HEK293 (cell line): ENCODE measurements around the gene FNIP1.

Experiments
- YY1 ChIP-seq: fragments of 450-650 bp; formaldehyde crosslinking; IDR thresholded peaks from 2 replicates; pipeline ENCODE4 v1.5.1; 2018; ENCODE audit warnings: missing biosample characterization, missing genetic modification characterization
- ZNF121 ChIP-seq: fragments of 450-650 bp; formaldehyde crosslinking; IDR thresholded peaks from 2 replicates; pipeline ENCODE4 v1.5.1; 2016; ENCODE audit warnings: missing biosample characterization, missing genetic modification characterization
- ZNF548 ChIP-seq: fragments of 450-650 bp; formaldehyde crosslinking; IDR thresholded peaks from 2 replicates; pipeline ENCODE4 v1.5.1; 2016; ENCODE audit warnings: missing biosample characterization, missing genetic modification characterization
- ZNF600 ChIP-seq: fragments of 450-650 bp; formaldehyde crosslinking; IDR thresholded peaks from 2 replicates; pipeline ENCODE4 v1.5.1; 2016; ENCODE audit warnings: missing biosample characterization, missing genetic modification characterization
- TF ChIP-seq, protein P1 (sequence below): fragments of 450-650 bp; formaldehyde crosslinking; IDR thresholded peaks from 2 replicates; pipeline ENCODE4 v1.5.1; 2016; ENCODE audit warnings: missing biosample characterization, missing genetic modification characterization
- TF ChIP-seq, protein P2 (sequence below): sonication (generic); formaldehyde crosslinking; IDR thresholded peaks from 2 replicates; pipeline ENCODE4 v1.8.1; 2022; ENCODE audit warnings: mild to moderate bottlenecking, moderate library complexity, missing genetic modification reagents
- TF ChIP-seq, protein P3 (sequence below): fragments of 450-650 bp; formaldehyde crosslinking; IDR thresholded peaks from 2 replicates; pipeline ENCODE4 v1.5.1; 2016; ENCODE audit warnings: missing biosample characterization, missing genetic modification characterization, low read depth
- TF ChIP-seq, protein P4 (sequence below): fragments of 450-650 bp; formaldehyde crosslinking; IDR thresholded peaks from 2 replicates; pipeline ENCODE4 v1.5.1; 2017; ENCODE audit warnings: missing biosample characterization, mild to moderate bottlenecking, missing genetic modification characterization, moderate library complexity

DNA sequence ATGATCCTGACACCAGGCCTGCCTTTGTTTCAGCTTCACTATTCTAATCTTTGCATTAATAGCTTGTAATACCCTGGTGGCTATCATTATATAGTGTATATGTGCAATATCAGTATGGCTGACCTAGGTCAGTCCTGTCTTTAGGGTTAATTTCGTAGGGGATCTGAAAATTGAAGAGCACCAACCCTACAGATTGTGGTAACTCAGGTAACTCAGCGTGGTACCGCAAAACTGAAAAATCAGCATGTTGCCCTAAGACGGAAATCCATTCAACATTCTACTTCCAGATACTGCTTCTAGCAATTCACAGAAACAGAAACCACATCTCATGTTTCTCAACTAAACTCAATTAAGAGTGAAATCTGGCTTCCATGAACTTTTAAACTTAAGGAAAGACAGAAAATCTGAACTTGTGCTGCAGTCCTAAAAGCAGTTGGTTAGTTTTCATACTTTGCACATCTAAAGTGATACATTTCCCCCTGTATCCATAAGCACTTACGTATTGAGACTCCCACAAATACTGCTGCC lies 78.3 kb downstream of the FNIP1 start:
- TF ChIP-seq YY1 = no peak
- TF ChIP-seq, protein P1, sequence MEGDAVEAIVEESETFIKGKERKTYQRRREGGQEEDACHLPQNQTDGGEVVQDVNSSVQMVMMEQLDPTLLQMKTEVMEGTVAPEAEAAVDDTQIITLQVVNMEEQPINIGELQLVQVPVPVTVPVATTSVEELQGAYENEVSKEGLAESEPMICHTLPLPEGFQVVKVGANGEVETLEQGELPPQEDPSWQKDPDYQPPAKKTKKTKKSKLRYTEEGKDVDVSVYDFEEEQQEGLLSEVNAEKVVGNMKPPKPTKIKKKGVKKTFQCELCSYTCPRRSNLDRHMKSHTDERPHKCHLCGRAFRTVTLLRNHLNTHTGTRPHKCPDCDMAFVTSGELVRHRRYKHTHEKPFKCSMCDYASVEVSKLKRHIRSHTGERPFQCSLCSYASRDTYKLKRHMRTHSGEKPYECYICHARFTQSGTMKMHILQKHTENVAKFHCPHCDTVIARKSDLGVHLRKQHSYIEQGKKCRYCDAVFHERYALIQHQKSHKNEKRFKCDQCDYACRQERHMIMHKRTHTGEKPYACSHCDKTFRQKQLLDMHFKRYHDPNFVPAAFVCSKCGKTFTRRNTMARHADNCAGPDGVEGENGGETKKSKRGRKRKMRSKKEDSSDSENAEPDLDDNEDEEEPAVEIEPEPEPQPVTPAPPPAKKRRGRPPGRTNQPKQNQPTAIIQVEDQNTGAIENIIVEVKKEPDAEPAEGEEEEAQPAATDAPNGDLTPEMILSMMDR (tag by site-specific recombination) = no peak
- TF ChIP-seq, protein P2, sequence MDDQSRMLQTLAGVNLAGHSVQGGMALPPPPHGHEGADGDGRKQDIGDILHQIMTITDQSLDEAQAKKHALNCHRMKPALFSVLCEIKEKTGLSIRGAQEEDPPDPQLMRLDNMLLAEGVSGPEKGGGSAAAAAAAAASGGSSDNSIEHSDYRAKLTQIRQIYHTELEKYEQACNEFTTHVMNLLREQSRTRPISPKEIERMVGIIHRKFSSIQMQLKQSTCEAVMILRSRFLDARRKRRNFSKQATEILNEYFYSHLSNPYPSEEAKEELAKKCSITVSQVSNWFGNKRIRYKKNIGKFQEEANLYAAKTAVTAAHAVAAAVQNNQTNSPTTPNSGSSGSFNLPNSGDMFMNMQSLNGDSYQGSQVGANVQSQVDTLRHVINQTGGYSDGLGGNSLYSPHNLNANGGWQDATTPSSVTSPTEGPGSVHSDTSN (CRISPR knock-in tag) = no peak
- TF ChIP-seq ZNF548 (tag by site-specific recombination) = no peak
- no peak for TF ChIP-seq ZNF600 (tag by site-specific recombination)
- TF ChIP-seq, protein P3, sequence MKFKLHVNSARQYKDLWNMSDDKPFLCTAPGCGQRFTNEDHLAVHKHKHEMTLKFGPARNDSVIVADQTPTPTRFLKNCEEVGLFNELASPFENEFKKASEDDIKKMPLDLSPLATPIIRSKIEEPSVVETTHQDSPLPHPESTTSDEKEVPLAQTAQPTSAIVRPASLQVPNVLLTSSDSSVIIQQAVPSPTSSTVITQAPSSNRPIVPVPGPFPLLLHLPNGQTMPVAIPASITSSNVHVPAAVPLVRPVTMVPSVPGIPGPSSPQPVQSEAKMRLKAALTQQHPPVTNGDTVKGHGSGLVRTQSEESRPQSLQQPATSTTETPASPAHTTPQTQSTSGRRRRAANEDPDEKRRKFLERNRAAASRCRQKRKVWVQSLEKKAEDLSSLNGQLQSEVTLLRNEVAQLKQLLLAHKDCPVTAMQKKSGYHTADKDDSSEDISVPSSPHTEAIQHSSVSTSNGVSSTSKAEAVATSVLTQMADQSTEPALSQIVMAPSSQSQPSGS = no peak
- TF ChIP-seq, protein P4, sequence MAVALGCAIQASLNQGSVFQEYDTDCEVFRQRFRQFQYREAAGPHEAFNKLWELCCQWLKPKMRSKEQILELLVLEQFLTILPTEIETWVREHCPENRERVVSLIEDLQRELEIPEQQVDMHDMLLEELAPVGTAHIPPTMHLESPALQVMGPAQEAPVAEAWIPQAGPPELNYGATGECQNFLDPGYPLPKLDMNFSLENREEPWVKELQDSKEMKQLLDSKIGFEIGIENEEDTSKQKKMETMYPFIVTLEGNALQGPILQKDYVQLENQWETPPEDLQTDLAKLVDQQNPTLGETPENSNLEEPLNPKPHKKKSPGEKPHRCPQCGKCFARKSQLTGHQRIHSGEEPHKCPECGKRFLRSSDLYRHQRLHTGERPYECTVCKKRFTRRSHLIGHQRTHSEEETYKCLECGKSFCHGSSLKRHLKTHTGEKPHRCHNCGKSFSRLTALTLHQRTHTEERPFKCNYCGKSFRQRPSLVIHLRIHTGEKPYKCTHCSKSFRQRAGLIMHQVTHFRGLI (tag by site-specific recombination) = no peak
- no peak for TF ChIP-seq ZNF121 (tag by site-specific recombination)
